GM21526 (cell line): Measurements from ENCODE around the gene KRT40.

ENCODE experiments used
- ATAC-seq: cut with Tn5 transposase; IDR thresholded peaks from one replicate; pipeline ENCODE4 v1.9.1; 2021; ENCODE audit warnings: moderate library complexity; ENCODE audit not compliant: unreplicated experiment, low FRiP score

Gene KRT40

GRCh38 chr17:40984226-40984625 is at the start of gene KRT40:
Gene KRT40, minus strand, starts transcription at chr17:40984326. Its CDS starts 53 bp downstream, at chr17:40984273.
- no peak for ATAC-seq

- no peak for ATAC-seq
Measured at GRCh38 chr17:41029633-41030245, 45.6 kb upstream of the KRT40 start, which contains the start of gene KRTAP1-4. Gene KRTAP1-4, minus strand, starts transcription at chr17:41030195. Its CDS starts 117 bp downstream, at chr17:41030078.

GRCh38 chr17:41026715-41027471 is 42.8 kb upstream of the KRT40 start, which contains the start of gene KRTAP1-5:
Gene KRTAP1-5, minus strand, starts transcription at chr17:41027208. Its CDS starts 53 bp downstream, at chr17:41027155.
- ATAC-seq = no peak

- no peak for ATAC-seq
Measured at GRCh38 chr17:41024697-41025096, 40.6 kb upstream of the KRT40 start.

GRCh38 chr17:41020336-41020735 is 36.2 kb upstream of the KRT40 start:
- no peak for ATAC-seq

- ATAC-seq = no peak
Measured at GRCh38 chr17:41019415-41019814, 35.3 kb upstream of the KRT40 start.

- no peak for ATAC-seq
Measured at GRCh38 chr17:41018541-41018940, 34.4 kb upstream of the KRT40 start.

GRCh38 chr17:41016578-41017215 is 32.6 kb upstream of the KRT40 start:
- ATAC-seq = no peak

GRCh38 chr17:41015454-41015853 is 31.3 kb upstream of the KRT40 start:
- no peak for ATAC-seq

GRCh38 chr17:41013606-41014005 is 29.5 kb upstream of the KRT40 start:
- ATAC-seq = no peak

GRCh38 chr17:41013181-41013580 is 29.1 kb upstream of the KRT40 start:
- no peak for ATAC-seq

GRCh38 chr17:41012326-41013120 is 28.4 kb upstream of the KRT40 start:
- ATAC-seq = no peak

GRCh38 chr17:41010441-41010840 is 26.3 kb upstream of the KRT40 start:
- ATAC-seq = no peak

- no peak for ATAC-seq
Measured at GRCh38 chr17:41009936-41010335, 25.8 kb upstream of the KRT40 start.

GRCh38 chr17:41009301-41009760 is 25.2 kb upstream of the KRT40 start:
- no peak for ATAC-seq

- ATAC-seq = no peak
Measured at GRCh38 chr17:41008811-41009210, 24.7 kb upstream of the KRT40 start, which contains the start of gene KRTAP3-1. Gene KRTAP3-1, minus strand, starts transcription at chr17:41009128. Its CDS starts 54 bp downstream, at chr17:41009074.

GRCh38 chr17:41004397-41004796 is 20.3 kb upstream of the KRT40 start:
- no peak for ATAC-seq

GRCh38 chr17:41003926-41004325 is 19.8 kb upstream of the KRT40 start:
- no peak for ATAC-seq

- no peak for ATAC-seq
Measured at GRCh38 chr17:41002814-41003213, 18.7 kb upstream of the KRT40 start.

- no peak for ATAC-seq
Measured at GRCh38 chr17:41001795-41002194, 17.7 kb upstream of the KRT40 start.
